HepG2 (cell line): Measurements from ENCODE around the gene FNDC3B. TPM values are rescaled to one million over a fixed set of nuclear protein-coding genes. Genes with fewer than 3 reads are reported as not detected.
A peak's percentile ranks its signal among the peaks of the same experiment; 100 is the strongest.

Source experiments
- ATAC-seq: fragments of 200-7000 bp; cut with Tn5 transposase; 3 replicates; pipeline ENCODE4 v1.9.1; 2020; ENCODE audit warnings: mild to moderate bottlenecking, moderate library complexity
- BruUV-seq: library from RNA; stranded (reverse); fragments of 400-500 nt; replicated peaks from 2 replicates; lab custom pipeline; 2021; lab: Mats Ljungman, UMichigan
- CTCF ChIA-PET: fragments of 300-600 bp; formaldehyde crosslinking; extraction: SDS; loops from one replicate; lab custom pipeline; 2021; ENCODE audit warnings: low total read pairs, inconsistent platforms, low intra/inter-chr PET ratio; lab: Yijun Ruan, JAX
- POLR2A ChIA-PET: fragments of 350-600 bp; sonication (Branson Sonifier 250); formaldehyde crosslinking; loops from one replicate; lab custom pipeline; 2020; ENCODE audit warnings: antibody characterized with exemption, inconsistent platforms; lab: Yijun Ruan, JAX
- DNase-seq: peaks from one replicate; pipeline ENCODE4 v3.0.0-alpha.2; 2015; ENCODE audit warnings: low spot score
- FAIRE-seq: peaks from 3 replicates; lab custom pipeline; 2011; peaks lifted over from hg19 to GRCh38; lab: Jason Lieb, UNC
- H2AFZ ChIP-seq: one replicate; pipeline ENCODE4 v1.6.1; 2011; ENCODE audit warnings: low read length, inconsistent platforms
- H3K27ac ChIP-seq: fragments of 300-600 bp; 3 replicates; pipeline ENCODE4 v1.8.0; 2011; ENCODE audit warnings: mixed run types, mild to moderate bottlenecking, mixed read lengths, low read length, inconsistent platforms; ENCODE audit not compliant: insufficient read depth; ENCODE audit errors: extremely low read length
- H3K27me3 ChIP-seq, 2 experiments: fragments of 200-600 bp in 1 of 2; 2 replicates in 1 of 2; 3 replicates in 1 of 2; pipeline versions ENCODE4 v1.6.0 to v1.8.0; 2011; ENCODE audit warnings: low read length in 2 of 2, mild to moderate bottlenecking in 2 of 2, moderate library complexity in 2 of 2, inconsistent platforms in 1 of 2; ENCODE audit not compliant: insufficient read depth in 2 of 2, control insufficient read depth in 1 of 2
- H3K36me3 ChIP-seq, 2 experiments: fragments of 200-600 bp in 1 of 2; replicated peaks in 1 of 2; 2 replicates in 1 of 2; 3 replicates in 1 of 2; pipeline versions ENCODE4 v1.5.1 to v1.8.0; 2011; ENCODE audit warnings: low read length in 2 of 2, inconsistent platforms in 1 of 2; ENCODE audit not compliant: insufficient read depth in 2 of 2, control insufficient read depth in 1 of 2
- H3K4me1 ChIP-seq: 2 replicates; pipeline ENCODE4 v1.5.1; 2012; ENCODE audit warnings: low read length, inconsistent platforms; ENCODE audit not compliant: insufficient read depth
- H3K4me2 ChIP-seq: 2 replicates; pipeline ENCODE4 v1.6.0; 2011; ENCODE audit warnings: low read depth, low read length, inconsistent platforms
- H3K4me3 ChIP-seq, 3 experiments: fragments of 200-600 bp in 1 of 3; sonication (generic), shearing (Covaris generic) in 1 of 3; replicated peaks in 1 of 3; 2 replicates each; pipeline ENCODE4 v1.5.1; 2011 to 2016; ENCODE audit warnings: low read length in 3 of 3, inconsistent platforms in 2 of 3, low read depth in 2 of 3, mild to moderate bottlenecking in 2 of 3, control low read depth in 1 of 3, mixed read lengths in 1 of 3; ENCODE audit not compliant: insufficient read depth in 1 of 3
- H3K79me2 ChIP-seq: one replicate; pipeline ENCODE4 v1.6.1; 2011; ENCODE audit warnings: low read length, inconsistent platforms; ENCODE audit not compliant: insufficient read depth
- H3K9ac ChIP-seq: 2 replicates; pipeline ENCODE4 v1.6.0; 2011; ENCODE audit warnings: mild to moderate bottlenecking, low read depth, low read length, inconsistent platforms; ENCODE audit not compliant: insufficient read depth
- H3K9me3 ChIP-seq: 2 replicates; pipeline ENCODE4 v1.5.1; 2012; ENCODE audit warnings: mild to moderate bottlenecking, low read length
- H4K20me1 ChIP-seq: 2 replicates; pipeline ENCODE4 v1.6.0; 2011; ENCODE audit warnings: inconsistent platforms, mild to moderate bottlenecking, low read length, moderate library complexity; ENCODE audit not compliant: insufficient read depth
- AGO2 ChIP-seq: fragments of 200-400 bp; formaldehyde crosslinking; optimal IDR thresholded peaks from 2 replicates; pipeline ENCODE3; 2017; ENCODE audit warnings: mild to moderate bottlenecking, low read depth, low read length, moderate library complexity
- FOXC1 ChIP-seq: sonication (generic); formaldehyde crosslinking; IDR thresholded peaks from 2 replicates; pipeline ENCODE4 v1.8.0; 2022; ENCODE audit warnings: mild to moderate bottlenecking, missing genetic modification reagents, borderline replicate concordance
- HINFP ChIP-seq: sonication (generic); formaldehyde crosslinking; IDR thresholded peaks from 2 replicates; pipeline ENCODE4 v1.4.0; 2020; ENCODE audit warnings: low read depth, mild to moderate bottlenecking, missing genetic modification reagents
- POLR2A ChIP-seq, 2 experiments: IDR thresholded peaks; 2 replicates each; pipeline ENCODE4 v1.6.1; 2011; ENCODE audit warnings: low read depth in 2 of 2, low read length in 2 of 2, mild to moderate bottlenecking in 1 of 2, moderate library complexity in 1 of 2; ENCODE audit not compliant: insufficient read depth in 1 of 2
- RBM22 ChIP-seq: fragments of 200-400 bp; formaldehyde crosslinking; optimal IDR thresholded peaks from 2 replicates; pipeline ENCODE3; 2017; ENCODE audit warnings: mild to moderate bottlenecking, low read length, moderate library complexity
- ZNF749 ChIP-seq: sonication (generic); formaldehyde crosslinking; IDR thresholded peaks from 2 replicates; pipeline ENCODE4 v1.8.0; 2022; ENCODE audit warnings: mild to moderate bottlenecking, missing genetic modification reagents, moderate library complexity, borderline replicate concordance
- WGBS: methylation state at CpG from one replicate; pipeline ENCODE4 v1.1.6; 2017; ENCODE audit warnings: low lambda C conversion rate; 5-methylcytosine and 5-hydroxymethylcytosine counted together
- in situ Hi-C: cut with HindIII; loops from 2 replicates; pipeline ENCODE4 v1.10.0; 2017; ENCODE audit warnings: low pct_unique_long_range_greater_than_20kb; ENCODE audit not compliant: extremely low pct_ligation_motif_present
- intact Hi-C: fragments of 100-400 bp; cut with micrococcal nuclease; formaldehyde crosslinking; loops from one replicate; pipeline ENCODE4 v1.10.0; 2022; ENCODE audit not compliant: unreplicated experiment
- polyA plus RNA-seq, 8 experiments: library from polyadenylated mRNA; depleted of rRNA in 3 of 8; stranded (reverse) in 7 of 8; unstranded in 1 of 8; fragments of >200 nt; fragmentation: Illumina TruSeq in 4 of 8; extraction: Trizol in 4 of 8; gene quantifications; 2 replicates each; pipeline versions ENCODE4 v1.2.1 to v1.2.3, GENCODE V29; 2011 to 2016; ENCODE audit warnings: low read depth in 4 of 8, missing spikeins in 1 of 8, mixed read lengths in 1 of 8; ENCODE audit not compliant: insufficient read depth in 1 of 8
- total RNA-seq, 5 experiments: library from RNA; depleted of rRNA; stranded (reverse); fragments of >200 nt; fragmentation: Illumina TruSeq; extraction: Trizol; gene quantifications; 2 replicates each; pipeline ENCODE4 v1.2.3, GENCODE V29; 2016; ENCODE audit warnings: low read depth in 1 of 5

Gene FNDC3B
- total and polyA plus RNA-seq, 2 of the 13 experiments (the other 11 are each of a cell fraction or from before 2014, with no cell fraction given), result 74.8 to 103 TPM

DNA sequence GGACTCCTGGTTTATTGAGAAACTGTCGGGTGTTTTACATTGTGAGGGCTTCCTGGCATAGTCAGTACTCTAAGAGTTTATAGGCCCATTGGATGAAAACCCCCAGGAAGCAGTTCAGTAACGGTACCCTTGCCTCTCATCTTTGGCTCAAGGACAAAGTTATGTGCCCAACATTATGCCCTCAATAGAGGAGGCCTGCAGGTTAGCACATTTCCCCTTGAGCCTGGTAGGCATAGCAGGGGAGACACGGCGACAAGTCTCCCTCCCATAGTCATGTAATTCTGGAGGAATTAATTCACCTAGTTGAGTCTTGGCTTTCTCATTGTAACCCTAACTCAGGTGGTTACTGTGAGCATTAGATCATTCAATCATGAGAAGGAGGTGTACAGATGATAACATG lies 348.4 kb downstream of the FNDC3B start:
- ChIA-PET CTCF (no interaction called here), POLR2A (no interaction called here)
- Histone ChIP-seq H3K4me3 (no peak overlapping the region), H2AFZ (no peak overlapping the region), H3K4me1 (no peaks in the 10 kb centered on the region), H3K36me3 (peaks cover 3 to 51% of the 10 kb centered on the region in 2 experiments), H3K9me3 (no peaks in the 10 kb centered on the region), H3K27ac (no peak overlapping the region), H3K27me3 (no peaks in the 10 kb centered on the region), H3K9ac (no peak overlapping the region), H4K20me1 (peaks cover 80% of the 10 kb centered on the region), H3K79me2 (no peaks in the 10 kb centered on the region), H3K4me2 (no peak overlapping the region)
- BruUV-seq, result no TSS peak
- FAIRE-seq (no peak), DNase-seq (no peak), ATAC-seq (no peak; the same call in 2 of the 3 replicates)
- 98% methylated on average over 3 of the region's 4 CpGs for WGBS
- in situ Hi-C loops (no loop called here), intact Hi-C loops (no loop called here)
- TF ChIP-seq ZNF749 (CRISPR knock-in tag), result no peak
- peak in 1 of 2 experiments; percentile 47; a peak in 1 of 4 replicates for TF ChIP-seq POLR2A (IDR thresholded peaks at IDR 0.05; ENCODE audit: insufficient read depth in 1 of 2, low read depth in 2 of 2, low read length in 2 of 2)
- peak; percentile 100 for TF ChIP-seq RBM22

DNA sequence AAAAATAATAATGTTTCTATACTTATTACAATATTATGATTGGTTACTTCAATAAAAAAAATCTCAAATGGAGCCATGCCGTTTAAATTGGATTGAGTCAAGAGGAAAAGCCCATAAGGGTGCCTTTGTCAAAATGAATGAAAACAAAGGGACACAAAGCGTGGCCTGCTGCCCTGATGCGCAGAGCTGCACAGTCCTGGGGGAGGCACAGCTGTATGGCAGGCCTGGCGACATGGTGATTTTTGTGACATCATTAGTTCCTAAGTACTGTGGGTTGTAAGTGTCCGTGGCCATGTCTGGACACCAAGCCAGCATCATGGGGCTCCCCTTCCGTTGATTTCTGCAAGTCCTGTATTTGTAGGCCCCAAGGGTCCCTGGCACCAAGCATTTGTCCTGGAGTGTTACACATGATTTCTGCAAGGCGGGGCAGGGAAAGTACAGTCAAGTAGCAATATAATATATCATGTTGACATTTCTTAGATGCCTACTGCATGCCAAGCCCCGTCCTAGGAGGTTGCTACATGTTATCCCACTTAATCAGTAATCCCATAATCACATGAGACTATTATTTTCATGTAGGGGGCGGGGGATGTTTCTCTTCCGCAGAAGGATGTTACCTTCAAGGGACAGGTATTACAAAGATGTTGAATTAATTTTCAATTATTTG lies 349.2 kb downstream of the FNDC3B start:
- Histone ChIP-seq H3K4me2 (no peak overlapping the region), H3K27ac (no peak overlapping the region), H3K27me3 (no peaks in the 10 kb centered on the region), H3K4me1 (no peaks in the 10 kb centered on the region), H4K20me1 (peaks cover 83% of the 10 kb centered on the region), H3K79me2 (no peaks in the 10 kb centered on the region)
- no TSS peak for BruUV-seq
- intact Hi-C loops, result no loop called here
- CTCF ChIA-PET, result no interaction called here
- DNase-seq (no peak), FAIRE-seq (no peak)
- no peak for TF ChIP-seq FOXC1 (CRISPR knock-in tag)
- TF ChIP-seq AGO2, result peak; percentile 58
- TF ChIP-seq HINFP (CRISPR knock-in tag), result no peak
- peak; percentile 96 for TF ChIP-seq RBM22
- TF ChIP-seq, all 625 proteins: peak for 2
- H3K4me3 ChIP-seq, result no peak overlapping the region
- no peak for ATAC-seq
- WGBS, result 95% methylated on average over 9 of the region's 10 CpGs
- POLR2A ChIA-PET, result no interaction called here
- peaks cover 6 to 50% of the 10 kb centered on the region in 2 experiments for H3K36me3 ChIP-seq
- no peaks in the 10 kb centered on the region for H3K9me3 ChIP-seq
- in situ Hi-C loops, result no loop called here
- no peak overlapping the region for H3K9ac ChIP-seq
- H2AFZ ChIP-seq, result no peak overlapping the region
